Motor neuron (in vitro differentiated cells): Measurements from ENCODE around the gene GRK5. TPM values are rescaled to one million over a fixed set of nuclear protein-coding genes. Genes with fewer than 3 reads are reported as not detected.
"Not testable (repeated sequence)": the region's sequence is repeated elsewhere in the genome, so short reads cannot be mapped to it uniquely, and the experiment has no call there.

Source experiments
- ATAC-seq, 8 experiments: fragments of 200-7000 bp; cut with Tn5 transposase; replicated peaks in 6 of 8; 2 replicates each; pipeline ENCODE4 v1.8.0; 2021; ENCODE audit warnings: mild to moderate bottlenecking in 8 of 8, moderate library complexity in 8 of 8
- H3K27ac ChIP-seq, 2 donors: fragments of 250-450 bp; sonication (Bioruptor Pico); 2 replicates each; pipeline ENCODE4 v1.9.0; 2021; ENCODE audit warnings: antibody characterized with exemption in 2 of 2, mild to moderate bottlenecking in 2 of 2, moderate library complexity in 1 of 2
- H3K4me1 ChIP-seq, 2 donors: fragments of 250-450 bp; sonication (Bioruptor Pico); replicated peaks in 1 of 2; 2 replicates each; pipeline ENCODE4 v1.6.1; 2021; ENCODE audit warnings: antibody characterized with exemption in 2 of 2, mild to moderate bottlenecking in 2 of 2, moderate library complexity in 1 of 2
- H3K4me3 ChIP-seq, 5 donors: fragments of 250-450 bp; sonication (Bioruptor Pico); 2 replicates each; pipeline ENCODE4 v1.9.0; 2021; ENCODE audit warnings: antibody characterized with exemption in 5 of 5, mild to moderate bottlenecking in 5 of 5, moderate library complexity in 4 of 5
- WGBS, 10 experiments: fragments of 450-650 bp; shearing (Covaris generic); methylation state at CpG; one replicate each; pipeline ENCODE4 v1.0.0; 2022; 5-methylcytosine and 5-hydroxymethylcytosine counted together
- in situ Hi-C, 9 experiments: fragments of 400-800 bp; cut with MboI; loops; one replicate each; pipeline ENCODE4 v1.15.0; 2021; ENCODE audit warnings: low sequenced_read_pairs in 9 of 9, low pct_unique_long_range_greater_than_20kb in 2 of 9; ENCODE audit not compliant: unreplicated experiment in 9 of 9
- total RNA-seq, 8 experiments: library from RNA; unstranded; fragments of 300-600 nt; gene quantifications; 2 replicates each; pipeline versions ENCODE4 v1.2.3 to v1.2.4, GENCODE V29; 2022

Gene GRK5
- total RNA-seq, 8 experiments from 2014 or later = 4.0 to 27.2 (median 11.1) TPM

DNA sequence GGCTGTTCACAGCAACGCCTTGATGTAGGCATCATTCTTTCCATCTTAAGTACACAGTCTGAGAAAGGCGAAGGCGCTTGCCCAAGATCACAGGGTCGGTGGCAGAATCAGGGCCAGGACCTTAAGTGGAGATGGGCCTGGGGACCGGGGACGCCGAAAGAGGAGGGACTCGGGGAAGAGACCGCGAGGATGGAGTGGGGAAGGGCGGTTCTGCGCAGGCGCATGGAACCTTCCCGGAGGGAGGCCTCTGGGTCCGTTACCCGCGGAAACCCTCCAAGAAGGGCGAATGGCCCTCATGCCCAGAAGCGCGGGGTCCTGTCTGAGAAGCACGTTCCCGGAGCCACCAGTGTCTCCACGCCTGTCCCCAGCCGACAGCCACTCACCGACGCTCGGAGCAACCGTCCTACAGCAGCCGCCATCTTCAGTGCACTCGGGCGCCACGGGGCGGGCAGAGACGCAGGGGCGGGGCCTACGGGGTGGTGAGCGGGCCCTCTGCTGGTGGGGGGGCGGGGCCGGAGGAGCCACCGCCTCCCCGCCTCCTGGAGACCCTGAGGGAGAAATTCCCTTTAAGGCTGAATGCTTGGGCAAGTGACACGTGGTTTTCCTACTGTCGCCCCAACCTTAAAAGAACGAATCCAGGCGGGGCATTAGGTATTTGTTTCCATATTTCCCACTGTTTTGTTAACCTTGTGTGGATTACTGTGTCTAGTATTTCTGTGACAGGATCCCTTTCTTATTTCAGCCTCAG, 28.8 kb upstream of the GRK5 start, which contains the start of gene PRDX3:
Gene PRDX3 (minus strand): TSS at position 441 of the 748 bp plus-strand sequence. CDS start 22 bp downstream, at position 419.
- Histone ChIP-seq H3K4me3 (peak within 1 kb of the TSS; percentile 83 to 100 (median 98)), H3K27ac (peak within 1 kb of the TSS; percentile 97 to 99), H3K4me1 (peaks cover 6 to 7% of the 10 kb centered on the region in 2 donors)
- in situ Hi-C loops = loop anchor here in 3 of 9 experiments (25.0 kb wide), 2 partner anchors 234 to 684 kb away; partner anchors contain the start of gene MCMBP (in 2 of the 3)
- ATAC-seq = peak; percentile 95 to 98 (median 96)
- 0 to 3% (median 0%) methylated on average over 3 to 8 of the region's 45 CpGs; no CpG with 5 or more reads in 4 of the 10 experiments for WGBS, 10 experiments

DNA sequence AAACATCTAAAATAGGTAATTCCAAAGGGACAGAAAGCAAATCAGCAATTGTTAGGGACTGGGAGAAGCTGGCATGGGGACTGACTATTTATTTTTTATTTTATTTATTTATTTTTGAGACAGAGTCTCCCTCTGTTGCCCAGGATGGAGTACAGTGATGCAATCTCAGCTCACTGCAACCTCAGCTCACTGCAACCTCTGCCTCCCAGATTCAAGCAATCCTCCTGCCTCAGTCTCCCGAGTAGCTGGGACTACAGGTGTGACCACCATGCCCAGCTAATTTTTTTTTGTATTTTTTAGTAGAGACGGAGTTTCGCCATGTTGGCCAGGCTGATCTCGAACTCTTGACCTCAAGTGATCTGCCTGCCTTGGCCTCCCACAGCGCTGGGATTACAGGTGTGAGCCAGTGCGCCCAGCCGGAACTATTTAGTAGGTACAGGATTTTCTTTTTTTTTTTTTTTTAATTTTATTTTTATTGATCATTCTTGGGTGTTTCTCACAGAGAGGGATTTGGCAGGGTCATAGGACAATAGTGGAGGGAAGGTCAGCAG, 26.4 kb upstream of the GRK5 start:
- in situ Hi-C loops = loop anchor here in 3 of 9 experiments (25.0 kb wide), 2 partner anchors 231 to 681 kb away; partner anchors contain the start of gene MCMBP (in 2 of the 3)
- H3K4me1 ChIP-seq, H3K27ac ChIP-seq, ATAC-seq, H3K4me3 ChIP-seq: not testable (repeated sequence)
- 84 to 100% (median 100%) methylated on average over 1 to 6 of the region's 7 CpGs; no CpG with 5 or more reads in 3 of the 10 experiments for WGBS, 10 experiments

DNA sequence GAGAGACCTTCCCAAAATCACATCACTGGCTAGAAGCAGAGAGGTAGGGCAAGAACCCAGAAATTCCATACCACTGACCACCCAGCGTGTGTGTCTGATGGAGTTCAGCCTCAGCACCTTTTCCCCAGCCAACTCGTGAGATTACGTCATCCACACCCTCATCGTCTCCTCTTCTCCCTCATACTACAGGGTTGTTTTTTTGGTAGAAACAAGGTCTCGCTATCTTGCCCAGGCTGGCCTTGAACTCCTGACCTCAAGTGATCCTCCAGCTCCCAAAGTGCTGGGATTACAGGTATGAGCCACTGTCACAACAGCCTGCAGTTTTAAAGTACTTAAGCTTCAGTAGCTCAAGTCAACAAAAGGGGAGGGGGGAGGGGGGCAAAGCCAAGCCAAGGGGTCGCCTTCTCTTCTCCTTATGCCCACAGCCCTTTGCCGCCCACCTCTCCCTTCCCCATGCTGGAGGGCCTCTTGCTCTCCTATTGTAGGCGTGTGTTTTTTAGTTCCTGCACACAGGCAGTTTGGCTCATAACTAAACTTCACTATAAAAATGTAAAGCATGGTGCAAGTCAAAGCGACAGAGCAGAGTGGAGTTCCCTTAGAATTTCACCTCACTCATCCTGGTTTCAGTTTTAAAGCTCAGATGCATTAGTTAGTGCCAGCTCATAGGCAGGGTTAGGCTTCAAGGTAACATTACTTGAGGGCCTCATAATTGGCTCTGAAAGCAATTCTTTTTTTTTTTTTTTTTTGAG, 23.5 kb upstream of the GRK5 start:
- in situ Hi-C loops = loop anchor here in 3 of 9 experiments (25.0 kb wide), 2 partner anchors 228 to 678 kb away; partner anchors contain the start of gene MCMBP (in 2 of the 3)
- H3K27ac ChIP-seq = no peak overlapping the region
- 76 to 100% (median 100%) methylated on average over 1 to 3 of the region's 9 CpGs; no CpG with 5 or more reads in 2 of the 10 experiments for WGBS, 10 experiments
- ATAC-seq = no peak
- H3K4me1 ChIP-seq = peaks cover 4 to 6% of the 10 kb centered on the region in 2 donors
- no peak overlapping the region for H3K4me3 ChIP-seq

DNA sequence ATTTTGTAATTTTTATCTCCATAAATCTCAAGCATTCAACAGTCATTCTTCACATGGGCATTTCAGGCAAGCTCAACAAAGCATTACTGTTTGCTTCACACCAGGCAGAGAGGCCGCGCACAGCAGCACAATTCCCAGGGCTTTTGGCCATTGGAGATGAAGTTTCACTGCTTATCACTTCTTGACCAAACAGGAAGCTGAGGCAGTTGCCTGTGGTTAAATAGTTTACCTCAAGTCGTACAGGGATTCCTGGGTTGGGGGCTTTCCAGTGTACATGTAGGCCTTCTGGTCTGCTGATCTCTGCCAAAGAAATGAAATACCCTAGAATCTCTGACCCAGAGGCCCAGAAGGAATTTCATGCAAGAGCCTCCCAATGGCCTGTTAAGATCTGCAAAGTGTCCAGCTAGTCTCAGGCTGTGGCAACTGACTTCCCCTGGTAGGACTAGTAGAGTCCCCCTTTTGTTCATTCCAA, 17.5 kb upstream of the GRK5 start:
- Histone ChIP-seq H3K4me1 (no peaks in the 10 kb centered on the region), H3K4me3 (no peak overlapping the region), H3K27ac (no peak overlapping the region)
- ATAC-seq = no peak
- WGBS, 10 experiments = 33 to 100% (median 77%) methylated on average over 1 to 3 of the region's 3 CpGs; no CpG with 5 or more reads in 4 of the 10 experiments
- in situ Hi-C loops = loop anchor here in 4 of 9 experiments (10.0 to 25.0 kb wide), 3 partner anchors 222 to 672 kb away; partner anchors contain the start of gene MCMBP (in 2 of the 4)

DNA sequence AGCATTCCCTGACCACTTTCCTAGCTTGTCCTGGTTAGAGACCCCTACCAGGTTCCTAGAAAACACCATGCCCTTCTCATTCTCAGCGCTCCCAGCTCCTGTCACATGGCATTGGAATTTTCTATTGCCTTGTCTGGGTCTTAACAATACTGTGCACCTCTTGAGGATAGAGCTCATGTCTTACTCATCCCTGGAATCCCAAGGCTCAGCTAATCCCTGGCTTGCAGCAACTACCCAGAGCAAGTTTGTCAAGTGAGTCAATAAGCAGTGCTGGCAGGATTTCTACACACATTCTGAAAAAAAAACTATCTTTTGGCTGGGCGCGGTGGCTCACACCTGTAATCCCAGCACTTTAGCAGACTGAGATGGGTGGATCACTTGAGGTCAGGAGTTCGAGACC, 17.0 kb upstream of the GRK5 start:
- H3K4me3 ChIP-seq = no peak overlapping the region
- H3K27ac ChIP-seq = no peak overlapping the region
- 0 to 100% (median 88%) methylated on average over 1 to 4 of the region's 4 CpGs; no CpG with 5 or more reads in 3 of the 10 experiments for WGBS, 10 experiments
- peak in 1 of 8 experiments; percentile 50 for ATAC-seq
- no peaks in the 10 kb centered on the region for H3K4me1 ChIP-seq
- in situ Hi-C loops = loop anchor here in 4 of 9 experiments (10.0 to 25.0 kb wide), 3 partner anchors 222 to 672 kb away; partner anchors contain the start of gene MCMBP (in 2 of the 4)

DNA sequence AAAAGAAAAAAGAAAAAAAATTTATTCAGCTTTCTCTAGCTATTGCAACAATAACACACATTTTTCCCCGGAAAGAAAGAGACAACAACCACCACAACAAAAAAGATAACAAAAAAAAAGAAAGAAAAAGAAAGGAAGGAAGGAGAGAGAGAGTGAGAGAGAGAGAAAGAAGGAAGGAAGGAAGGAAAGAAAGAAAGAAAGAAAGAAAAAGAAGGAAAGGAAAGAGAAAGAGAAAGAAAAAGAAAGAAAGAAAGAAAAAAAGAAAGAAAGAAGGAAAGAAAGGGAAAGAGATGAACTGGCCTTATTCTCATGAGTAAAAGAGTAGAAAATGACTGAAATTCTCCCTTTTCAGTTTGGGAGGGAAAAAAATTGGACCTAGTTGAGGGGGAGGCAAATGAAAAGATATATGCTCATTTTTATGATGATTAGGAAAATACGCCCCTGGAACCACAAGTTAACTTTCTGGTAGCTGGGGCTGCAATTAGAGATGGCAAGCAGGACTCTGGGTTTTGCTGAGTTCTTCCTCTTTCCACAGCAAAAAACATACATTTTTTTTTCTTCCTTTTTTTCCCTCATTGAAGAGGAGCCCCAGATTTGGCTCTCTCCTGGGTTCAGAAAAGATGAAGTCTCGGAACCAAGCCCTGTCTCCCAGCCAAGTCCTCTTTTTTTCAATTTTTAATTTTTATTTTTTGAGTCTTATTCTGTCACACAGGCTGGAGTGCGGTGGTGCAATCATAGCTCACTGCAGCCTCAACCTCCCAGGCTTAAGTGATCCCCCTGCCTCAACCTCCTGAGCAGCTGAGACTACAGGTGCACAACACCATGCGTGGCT, 16.2 kb upstream of the GRK5 start:
- no peak for ATAC-seq
- in situ Hi-C loops = loop anchor here in 4 of 9 experiments (10.0 to 25.0 kb wide), 3 partner anchors 221 to 671 kb away; partner anchors contain the start of gene MCMBP (in 2 of the 4)

DNA sequence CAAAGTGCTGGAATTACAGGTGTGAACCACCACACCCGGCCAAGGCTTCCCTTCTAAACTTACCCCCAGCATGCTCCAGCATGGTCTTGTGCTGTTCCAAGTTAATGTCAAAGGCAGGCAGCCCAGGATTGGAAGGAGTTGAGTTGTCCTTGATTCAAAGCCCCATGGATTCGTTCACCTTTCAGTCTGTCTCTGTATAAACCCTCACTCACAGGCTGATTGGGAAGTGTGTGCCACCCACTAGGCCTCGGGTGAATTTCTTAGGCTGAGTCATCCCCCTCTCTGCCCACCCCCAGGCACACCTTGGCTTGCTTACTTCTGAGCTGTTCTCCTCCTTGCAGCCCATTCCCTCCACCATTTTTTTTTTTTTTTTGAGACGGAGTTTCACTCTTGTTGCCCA, 15.5 kb upstream of the GRK5 start:
- 53 to 100% (median 70%) methylated on average over 1 to 3 of the region's 4 CpGs; no CpG with 5 or more reads in 3 of the 10 experiments for WGBS, 10 experiments
- H3K4me1 ChIP-seq = no peaks in the 10 kb centered on the region
- H3K27ac ChIP-seq = no peak overlapping the region
- H3K4me3 ChIP-seq = no peak overlapping the region
- in situ Hi-C loops = loop anchor here in 4 of 9 experiments (10.0 to 25.0 kb wide), 3 partner anchors 220 to 670 kb away; partner anchors contain the start of gene MCMBP (in 2 of the 4)
- no peak for ATAC-seq

More for the DNA sequence above, 16.2 kb upstream of the GRK5 start:
- H3K27ac ChIP-seq = no peak overlapping the region
- no peaks in the 10 kb centered on the region for H3K4me1 ChIP-seq
- no peak overlapping the region for H3K4me3 ChIP-seq
- WGBS, 10 experiments = 0 to 76% (median 57%) methylated on average over 1 to 5 of the region's 5 CpGs

DNA sequence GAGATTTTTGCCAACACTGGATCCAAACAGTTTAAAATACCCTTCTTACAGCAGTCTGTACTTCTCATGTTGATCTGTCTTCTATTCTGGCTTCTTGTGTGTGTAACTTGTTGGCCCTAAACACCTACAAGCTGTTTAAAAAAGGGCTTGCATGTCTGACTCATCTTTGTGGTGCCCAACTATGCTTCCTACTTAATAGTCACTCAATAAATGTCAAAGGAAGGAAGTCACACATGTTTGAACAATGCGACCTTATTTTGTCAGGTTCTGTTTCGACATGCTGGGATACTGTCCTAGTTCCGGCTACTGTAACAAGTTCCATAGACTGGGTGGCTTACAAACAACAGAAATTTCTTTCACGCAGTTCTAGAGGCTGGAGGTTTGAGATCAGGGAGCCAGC, 9.4 kb upstream of the GRK5 start:
- no peak for ATAC-seq
- Histone ChIP-seq H3K27ac (no peak overlapping the region), H3K4me1 (peaks cover 0 to under 1% of the 10 kb centered on the region in 2 donors), H3K4me3 (no peak overlapping the region)
- in situ Hi-C loops = loop anchor here in 4 of 9 experiments (10.0 to 25.0 kb wide), 3 partner anchors 214 to 664 kb away; partner anchors contain the start of gene MCMBP (in 2 of the 4)
- WGBS, 10 experiments = 42 to 100% (median 87%) methylated on average over 1 to 4 of the region's 4 CpGs; no CpG with 5 or more reads in 2 of the 10 experiments

DNA sequence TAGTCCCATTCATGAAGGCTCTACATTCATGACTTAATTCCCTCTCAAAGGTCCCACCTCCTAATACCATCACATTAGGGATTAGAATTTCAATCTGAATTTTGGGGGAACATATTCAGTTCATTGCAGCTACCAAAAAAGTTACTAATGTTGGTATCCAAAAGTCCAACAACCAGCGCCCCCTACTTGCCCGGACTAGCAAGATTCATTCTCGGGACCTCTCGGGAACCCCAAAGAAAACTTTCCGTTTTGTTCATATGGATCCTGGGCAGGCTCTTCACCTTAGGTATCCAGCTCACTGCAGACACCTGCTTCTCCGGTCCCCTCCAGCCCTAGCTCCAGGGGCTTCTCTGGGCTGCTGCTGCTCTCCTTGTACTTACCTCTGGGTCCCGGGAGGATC, 8.9 kb upstream of the GRK5 start:
- Histone ChIP-seq H3K27ac (no peak overlapping the region), H3K4me1 (peaks cover 0 to 2% of the 10 kb centered on the region in 2 donors), H3K4me3 (no peak overlapping the region)
- ATAC-seq = no peak
- 16 to 80% (median 59%) methylated on average over 1 to 7 of the region's 7 CpGs; no CpG with 5 or more reads in 3 of the 10 experiments for WGBS, 10 experiments
- in situ Hi-C loops = loop anchor here in 4 of 9 experiments (10.0 to 25.0 kb wide), 3 partner anchors 214 to 664 kb away; partner anchors contain the start of gene MCMBP (in 2 of the 4)

DNA sequence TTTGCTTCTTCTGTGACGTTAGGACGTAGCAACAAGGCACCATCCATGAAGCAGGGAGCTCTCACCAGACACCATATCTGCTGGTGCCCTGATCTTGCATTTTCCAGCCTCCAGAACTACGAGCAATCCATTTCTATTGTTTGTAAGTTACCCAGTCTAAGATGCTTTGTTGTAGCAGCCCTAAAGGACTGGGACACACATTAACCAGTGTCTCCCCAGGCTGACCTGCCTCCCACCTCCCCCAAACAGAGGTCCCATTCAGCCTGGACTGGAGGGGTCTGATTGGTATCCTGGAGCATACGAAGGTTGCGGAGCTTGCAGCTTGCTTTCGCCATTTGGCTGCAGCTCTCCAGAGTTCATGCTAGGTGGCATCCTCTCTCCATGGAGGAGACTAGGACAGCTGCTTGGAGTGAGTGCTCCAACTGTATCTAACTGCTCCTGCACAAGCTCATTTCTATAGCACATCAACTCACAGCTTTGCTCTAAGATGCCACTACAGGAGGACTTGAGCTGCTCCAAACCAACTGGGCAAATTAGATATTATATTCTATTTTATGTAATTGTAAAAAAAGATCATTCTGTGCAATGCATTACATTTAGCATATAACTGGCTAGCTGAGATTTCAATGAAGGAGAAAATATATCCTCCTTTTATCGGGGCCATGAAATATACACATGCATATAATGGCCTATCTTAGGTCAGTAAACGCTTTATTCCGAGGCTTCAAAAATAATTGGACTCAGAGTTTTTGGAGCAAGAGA, 8.0 kb upstream of the GRK5 start:
- H3K4me3 ChIP-seq = no peak overlapping the region
- no peak overlapping the region for H3K27ac ChIP-seq
- in situ Hi-C loops = loop anchor here in 4 of 9 experiments (10.0 to 25.0 kb wide), 3 partner anchors 213 to 663 kb away; partner anchors contain the start of gene MCMBP (in 2 of the 4)
- 0 to 63% (median 38%) methylated on average over 1 to 7 of the region's 9 CpGs for WGBS, 10 experiments
- peak; percentile 98 to 100 (median 99) for ATAC-seq
- H3K4me1 ChIP-seq = peaks cover 0 to 2% of the 10 kb centered on the region in 2 donors

DNA sequence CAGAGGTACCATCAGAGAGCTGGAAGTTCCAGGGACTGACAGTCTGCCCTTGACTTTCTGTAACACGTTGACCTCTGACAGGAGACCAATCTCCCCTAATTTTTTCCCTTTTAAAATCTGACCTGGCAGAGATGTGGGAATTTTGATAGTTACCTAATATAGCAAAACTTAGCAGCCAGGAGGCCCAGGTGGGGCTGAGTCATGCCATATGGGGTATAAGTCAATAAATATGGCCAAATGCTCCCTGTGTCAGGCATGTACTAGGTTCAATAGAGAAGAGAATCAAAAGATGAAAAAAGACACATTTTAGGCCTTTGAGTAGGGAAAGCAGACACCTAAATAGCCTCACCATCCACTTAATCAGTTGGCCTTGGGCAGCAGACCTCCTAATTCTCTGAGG, 6.1 kb upstream of the GRK5 start:
- ATAC-seq = no peak
- WGBS, 10 experiments = 60 to 100% (median 100%) methylated on average over 1 of the region's 1 CpG; no CpG with 5 or more reads in 6 of the 10 experiments
- H3K4me1 ChIP-seq = peaks cover 0 to 4% of the 10 kb centered on the region in 2 donors
- in situ Hi-C loops = loop anchor here in 7 of 9 experiments (25.0 kb wide), 2 partner anchors 211 to 236 kb away; no protein-coding TSS in a partner anchor
- H3K27ac ChIP-seq = no peak overlapping the region
- no peak overlapping the region for H3K4me3 ChIP-seq
